HG02759 (cell line): ENCODE measurements around the gene EDC3.

ENCODE experiments used
- ATAC-seq: cut with Tn5 transposase; IDR thresholded peaks from one replicate; pipeline ENCODE4 v1.9.1; 2021; ENCODE audit warnings: mild to moderate bottlenecking, moderate library complexity; ENCODE audit not compliant: unreplicated experiment

Gene EDC3

GRCh38 chr15:74585191-74585590, 110.6 kb downstream of the EDC3 start:
- ATAC-seq, result no peak

DNA sequence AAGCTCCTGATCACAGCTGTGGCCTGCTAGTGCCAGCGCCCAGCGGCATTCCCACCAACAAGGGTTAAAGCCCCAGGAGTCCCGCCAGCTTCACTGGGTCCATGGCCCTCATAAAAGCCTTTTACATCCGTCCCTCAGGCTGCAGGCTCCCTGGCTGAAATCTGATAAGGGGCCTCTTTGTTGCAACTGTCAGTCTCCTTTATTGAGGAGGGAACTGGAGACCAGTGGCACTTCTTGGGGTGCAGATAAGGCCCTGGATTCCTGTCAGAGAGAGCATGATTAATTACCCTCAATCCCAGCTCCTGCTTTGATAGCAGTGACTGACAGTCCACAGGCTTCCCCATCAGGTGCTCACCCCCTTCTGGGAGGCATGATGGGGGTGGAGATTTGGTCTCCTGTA, 111.0 kb downstream of the EDC3 start:
- ATAC-seq, result no peak

- ATAC-seq, result no peak
Observed at GRCh38 chr15:74584204-74584603, 111.6 kb downstream of the EDC3 start.
